ENCODE data around the gene ENOPH1. TPM values are rescaled to one million over a fixed set of nuclear protein-coding genes. Genes with fewer than 3 reads are reported as not detected.
"Not testable (repeated sequence)": the region's sequence is repeated elsewhere in the genome, so short reads cannot be mapped to it uniquely, and the experiment has no call there.

ENOPH1 gene
- total and polyA plus RNA-seq, 2 of the 13 experiments (the other 11 are each of a cell fraction or from before 2014, with no cell fraction given) = 15.5 to 64.3 TPM

GRCh38 chr4:82473080-82473479 lies 42.7 kb downstream of the ENOPH1 start:
- H3K79me2 ChIP-seq (ENCODE audit: insufficient read depth, low read length); H3K27ac ChIP-seq (ENCODE audit: extremely low read length, insufficient read depth, low read length); H3K36me3 ChIP-seq (replicated peaks in 1 of 2; ENCODE audit: control insufficient read depth in 1 of 2, insufficient read depth in 2 of 2, low read length in 2 of 2); intact Hi-C loops (cut with micrococcal nuclease; ENCODE audit: unreplicated experiment); H3K9ac ChIP-seq (ENCODE audit: insufficient read depth, low read depth, low read length); H4K20me1 ChIP-seq (ENCODE audit: insufficient read depth, low read length); H3K27me3 ChIP-seq (ENCODE audit: control insufficient read depth in 1 of 2, insufficient read depth in 2 of 2, low read length in 2 of 2); H3K9me3 ChIP-seq (ENCODE audit: low read length); POLR2A ChIA-PET; H3K4me2 ChIP-seq (ENCODE audit: low read depth, low read length); H2AFZ ChIP-seq (ENCODE audit: low read length); CTCF ChIA-PET (ENCODE audit: low intra/inter-chr PET ratio, low total read pairs); FAIRE-seq; ATAC-seq; DNase-seq (ENCODE audit: low spot score); in situ Hi-C loops (cut with HindIII; ENCODE audit: extremely low pct_ligation_motif_present, low pct_unique_long_range_greater_than_20kb); H3K4me3 ChIP-seq (replicated peaks in 1 of 3; ENCODE audit: insufficient read depth in 1 of 3, low read depth in 2 of 3, low read length in 3 of 3); BruUV-seq (replicated peaks): not testable (repeated sequence)
- H3K4me1 ChIP-seq (ENCODE audit: insufficient read depth, low read length) = peaks cover 18% of the 10 kb centered on the region
- 49% methylated on average over 5 of the region's 5 CpGs for whole genome bisulfite sequencing (ENCODE audit: low lambda C conversion rate)

- FAIRE-seq = no peak
- H3K9ac ChIP-seq (ENCODE audit: insufficient read depth, low read depth, low read length) = no peak overlapping the region
- POLR2A ChIA-PET = no interaction called here
- DNase-seq (ENCODE audit: low spot score) = no peak
- H3K79me2 ChIP-seq (ENCODE audit: insufficient read depth, low read length) = no peaks in the 10 kb centered on the region
- peaks cover 17% of the 10 kb centered on the region for H3K4me1 ChIP-seq (ENCODE audit: insufficient read depth, low read length)
- H3K27ac ChIP-seq (ENCODE audit: extremely low read length, insufficient read depth, low read length) = no peak overlapping the region
- H2AFZ ChIP-seq (ENCODE audit: low read length) = no peak overlapping the region
- no peaks in the 10 kb centered on the region for H3K36me3 ChIP-seq (replicated peaks in 1 of 2; ENCODE audit: control insufficient read depth in 1 of 2, insufficient read depth in 2 of 2, low read length in 2 of 2)
- no peaks in the 10 kb centered on the region for H3K9me3 ChIP-seq (ENCODE audit: low read length)
- intact Hi-C loops (cut with micrococcal nuclease; ENCODE audit: unreplicated experiment) = no loop called here
- no peaks in the 10 kb centered on the region for H4K20me1 ChIP-seq (ENCODE audit: insufficient read depth, low read length)
- BruUV-seq (replicated peaks) = no TSS peak
- WGBS (ENCODE audit: low lambda C conversion rate) = 87% methylated on average over 14 of the region's 15 CpGs
- H3K4me3 ChIP-seq (replicated peaks in 1 of 3; ENCODE audit: insufficient read depth in 1 of 3, low read depth in 2 of 3, low read length in 3 of 3) = no peak overlapping the region
- CTCF ChIA-PET (ENCODE audit: low intra/inter-chr PET ratio, low total read pairs) = no interaction called here
- in situ Hi-C loops (cut with HindIII; ENCODE audit: extremely low pct_ligation_motif_present, low pct_unique_long_range_greater_than_20kb) = no loop called here
- H3K4me2 ChIP-seq (ENCODE audit: low read depth, low read length) = no peak overlapping the region
- ATAC-seq = no peak; the same call in 2 of the 3 replicates
- no peaks in the 10 kb centered on the region for H3K27me3 ChIP-seq (ENCODE audit: control insufficient read depth in 1 of 2, insufficient read depth in 2 of 2, low read length in 2 of 2)
- TF ChIP-seq ZNF275 (CRISPR knock-in tag; IDR thresholded peaks at IDR 0.05; ENCODE audit: borderline replicate concordance) = no peak
- no peak for TF ChIP-seq REXO4 (CRISPR knock-in tag; IDR thresholded peaks at IDR 0.05; ENCODE audit: borderline replicate concordance)
- no peak for TF ChIP-seq ONECUT2 (CRISPR knock-in tag; IDR thresholded peaks at IDR 0.05)
- TF ChIP-seq ZNF768 (CRISPR knock-in tag; IDR thresholded peaks at IDR 0.05) = no peak
- TF ChIP-seq MXD3 (CRISPR knock-in tag; IDR thresholded peaks at IDR 0.05) = no peak
- no peak for TF ChIP-seq POLR2AphosphoS5 (IDR thresholded peaks at IDR 0.05; ENCODE audit: low read depth, low read length)
- no peak for TF ChIP-seq ZNF337 (CRISPR knock-in tag; IDR thresholded peaks at IDR 0.05; ENCODE audit: borderline replicate concordance, low read depth)
- no peak for TF ChIP-seq HNF1A (IDR thresholded peaks at IDR 0.05; ENCODE audit: low read depth)
- TF ChIP-seq HNF1A (CRISPR knock-in tag; IDR thresholded peaks at IDR 0.05; ENCODE audit: borderline replicate concordance) = no peak
- no peak for TF ChIP-seq CSRNP1 (CRISPR knock-in tag; IDR thresholded peaks at IDR 0.05)
These were observed 43.3 kb downstream of the ENOPH1 start for GRCh38 chr4:82473621-82474164.
